MM.1S (cell line): ENCODE results near the gene TTC38.

ENCODE experiments used
- DNase-seq: peaks from one replicate; pipeline ENCODE4 v3.0.0-alpha.2; 2015
- H2AFZ ChIP-seq: fragments of 300-600 bp; sonication (generic); 2 replicates; pipeline ENCODE4 v1.6.0; 2016; ENCODE audit warnings: antibody characterized with exemption, low read length
- H3F3A ChIP-seq: fragments of 300-600 bp; sonication (generic); 2 replicates; pipeline ENCODE4 v1.6.1; 2016; ENCODE audit warnings: mild to moderate bottlenecking, antibody characterized with exemption, low read length, moderate library complexity, mixed read lengths; ENCODE audit not compliant: insufficient read depth
- H3K27ac ChIP-seq: fragments of 300-600 bp; sonication (generic); 2 replicates; pipeline ENCODE4 v1.5.1; 2016; ENCODE audit warnings: mild to moderate bottlenecking, low read length
- H3K27me3 ChIP-seq: fragments of 300-600 bp; sonication (generic); replicated peaks from 2 replicates; pipeline ENCODE4 v1.6.0; 2016; ENCODE audit warnings: low read length; ENCODE audit not compliant: insufficient read depth
- H3K36me3 ChIP-seq: fragments of 300-600 bp; sonication (generic); replicated peaks from 2 replicates; pipeline ENCODE4 v1.6.1; 2016; ENCODE audit warnings: mild to moderate bottlenecking, low read length, mixed read lengths; ENCODE audit not compliant: insufficient read depth
- H3K4me1 ChIP-seq: fragments of 300-600 bp; sonication (generic); 2 replicates; pipeline ENCODE4 v1.6.1; 2016; ENCODE audit warnings: low read length, mixed read lengths
- H3K4me2 ChIP-seq: fragments of 300-600 bp; sonication (generic); 2 replicates; pipeline ENCODE4 v1.6.0; 2016; ENCODE audit warnings: low read depth, low read length
- H3K4me3 ChIP-seq: fragments of 300-600 bp; sonication (generic); 2 replicates; pipeline ENCODE4 v1.5.1; 2016; ENCODE audit warnings: low read length, mixed read lengths
- H3K79me2 ChIP-seq: fragments of 300-600 bp; sonication (generic); 2 replicates; pipeline ENCODE4 v1.6.1; 2016; ENCODE audit warnings: mixed run types, low read length, mixed read lengths
- H3K9ac ChIP-seq: fragments of 300-600 bp; sonication (generic); 2 replicates; pipeline ENCODE4 v1.6.1; 2016; ENCODE audit warnings: low read length, mixed read lengths
- H3K9me2 ChIP-seq: fragments of 300-600 bp; sonication (generic); replicated peaks from 2 replicates; pipeline ENCODE4 v1.6.1; 2016; ENCODE audit warnings: mild to moderate bottlenecking, low read length, mixed read lengths; ENCODE audit not compliant: insufficient read depth
- H3K9me3 ChIP-seq: fragments of 300-600 bp; sonication (generic); replicated peaks from 2 replicates; pipeline ENCODE4 v1.6.1; 2016; ENCODE audit warnings: mild to moderate bottlenecking, low read length, mixed read lengths; ENCODE audit not compliant: insufficient read depth
- H4K20me1 ChIP-seq: fragments of 300-600 bp; sonication (generic); 2 replicates; pipeline ENCODE4 v1.6.1; 2016; ENCODE audit warnings: mild to moderate bottlenecking, low read length, moderate library complexity, mixed read lengths; ENCODE audit not compliant: insufficient read depth
- CTCF ChIP-seq: fragments of 300-600 bp; sonication (generic); IDR thresholded peaks from 2 replicates; pipeline ENCODE4 v1.5.1; 2016; ENCODE audit warnings: antibody characterized with exemption, low read length, mixed read lengths
- EZH2 ChIP-seq: fragments of 300-600 bp; sonication (generic); optimal IDR thresholded peaks from 2 replicates; pipeline ENCODE3; 2017; ENCODE audit warnings: low read depth, mild to moderate bottlenecking, antibody characterized with exemption, low read length, mixed read lengths
- EZH2phosphoT487 ChIP-seq: fragments of 300-600 bp; sonication (generic); IDR thresholded peaks from 2 replicates; pipeline ENCODE4 v1.6.1; 2018; ENCODE audit warnings: antibody characterized with exemption, low read length

Gene TTC38

GRCh38 chr22:46290121-46290842 lies 22.5 kb downstream of the TTC38 start:
- no peak for DNase-seq
- Histone ChIP-seq H4K20me1 (no peaks in the 10 kb centered on the region), H3K36me3 (no peaks in the 10 kb centered on the region), H3F3A (peaks cover 26% of the 10 kb centered on the region), H3K9me2 (no peaks in the 10 kb centered on the region), H3K9ac (no peak overlapping the region), H3K27me3 (no peaks in the 10 kb centered on the region), H3K4me3 (no peak overlapping the region), H3K9me3 (no peaks in the 10 kb centered on the region), H2AFZ (no peak overlapping the region), H3K27ac (no peak overlapping the region), H3K4me2 (no peak overlapping the region), H3K79me2 (peaks cover 20% of the 10 kb centered on the region), H3K4me1 (peaks cover 45% of the 10 kb centered on the region)
- TF ChIP-seq CTCF (no peak), EZH2phosphoT487 (no peak), EZH2 (no peak)

- Histone ChIP-seq H3K9me3 (no peaks in the 10 kb centered on the region), H3K9me2 (no peaks in the 10 kb centered on the region), H3K9ac (no peak overlapping the region), H3K4me1 (peaks cover 52% of the 10 kb centered on the region), H3K79me2 (peaks cover 28% of the 10 kb centered on the region), H3K27me3 (no peaks in the 10 kb centered on the region), H3K4me3 (no peak overlapping the region), H3K27ac (no peak overlapping the region), H2AFZ (no peak overlapping the region), H3K4me2 (no peak overlapping the region), H4K20me1 (no peaks in the 10 kb centered on the region), H3F3A (peaks cover 32% of the 10 kb centered on the region), H3K36me3 (no peaks in the 10 kb centered on the region)
- TF ChIP-seq CTCF (no peak), EZH2phosphoT487 (no peak), EZH2 (no peak)
- no peak for DNase-seq
These were observed 23.3 kb downstream of the TTC38 start for GRCh38 chr22:46290843-46291785.

GRCh38 chr22:46292173-46292572 lies 24.4 kb downstream of the TTC38 start:
- Histone ChIP-seq H3K4me2 (no peak overlapping the region), H3K36me3 (no peaks in the 10 kb centered on the region), H3K4me1 (peaks cover 48% of the 10 kb centered on the region), H3K27ac (no peak overlapping the region), H3F3A (peaks cover 36% of the 10 kb centered on the region), H2AFZ (no peak overlapping the region), H3K27me3 (no peaks in the 10 kb centered on the region), H4K20me1 (no peaks in the 10 kb centered on the region), H3K9ac (no peak overlapping the region), H3K79me2 (peaks cover 27% of the 10 kb centered on the region), H3K9me3 (no peaks in the 10 kb centered on the region), H3K4me3 (no peak overlapping the region), H3K9me2 (no peaks in the 10 kb centered on the region)
- TF ChIP-seq CTCF (no peak), EZH2phosphoT487 (no peak), EZH2 (no peak)
- no peak for DNase-seq
